Measurements from ENCODE around the gene OSBPL1A.
"Not testable (repeated sequence)": the region's sequence is repeated elsewhere in the genome, so short reads cannot be mapped to it uniquely, and the experiment has no call there.

Gene OSBPL1A

GRCh38 chr18:24177499-24178133 is 220.0 kb downstream of the OSBPL1A start:
- Mint-ChIP-seq H3K36me3 (ENCODE audit: low read depth) (no peaks in the 10 kb centered on the region), H3K27ac (no peak overlapping the region), H3K4me3 (no peak overlapping the region), H3K4me1 (ENCODE audit: low read depth) (no peaks in the 10 kb centered on the region), H3K9me3 (no peaks in the 10 kb centered on the region), H3K27me3 (ENCODE audit: low read depth) (peaks cover 5% of the 10 kb centered on the region)
- no peak for DNase-seq (ENCODE audit: low spot score)

- DNase-seq (ENCODE audit: low spot score): peak; percentile 10
- no peak overlapping the region for H3K4me3 Mint-ChIP-seq
- no peaks in the 10 kb centered on the region for H3K4me1 Mint-ChIP-seq (ENCODE audit: low read depth)
- H3K27me3 Mint-ChIP-seq (ENCODE audit: low read depth): peaks cover 5% of the 10 kb centered on the region
- H3K9me3 Mint-ChIP-seq: no peaks in the 10 kb centered on the region
- H3K36me3 Mint-ChIP-seq (ENCODE audit: low read depth): no peaks in the 10 kb centered on the region
- H3K27ac Mint-ChIP-seq: no peak overlapping the region
Measured at GRCh38 chr18:24176727-24177416, 220.8 kb downstream of the OSBPL1A start.

GRCh38 chr18:24173997-24174396 is 223.6 kb downstream of the OSBPL1A start:
- Mint-ChIP-seq H3K4me1 (ENCODE audit: low read depth) (no peaks in the 10 kb centered on the region), H3K27me3 (ENCODE audit: low read depth) (peaks cover 10% of the 10 kb centered on the region), H3K27ac (no peak overlapping the region), H3K36me3 (ENCODE audit: low read depth) (no peaks in the 10 kb centered on the region), H3K9me3 (no peaks in the 10 kb centered on the region), H3K4me3 (no peak overlapping the region)
- peak; percentile 11 for DNase-seq (ENCODE audit: low spot score)

GRCh38 chr18:24170360-24170759 is 227.3 kb downstream of the OSBPL1A start:
- no peak for DNase-seq (ENCODE audit: low spot score)
- Mint-ChIP-seq H3K4me3 (no peak overlapping the region), H3K9me3 (no peaks in the 10 kb centered on the region), H3K4me1 (ENCODE audit: low read depth) (no peaks in the 10 kb centered on the region), H3K27me3 (ENCODE audit: low read depth) (peaks cover 7% of the 10 kb centered on the region), H3K36me3 (ENCODE audit: low read depth) (no peaks in the 10 kb centered on the region), H3K27ac (no peak overlapping the region)

- Mint-ChIP-seq H3K27ac (no peak overlapping the region), H3K4me3 (no peak overlapping the region), H3K4me1 (ENCODE audit: low read depth) (no peaks in the 10 kb centered on the region), H3K27me3 (ENCODE audit: low read depth) (peaks cover 7% of the 10 kb centered on the region), H3K9me3 (no peaks in the 10 kb centered on the region), H3K36me3 (ENCODE audit: low read depth) (no peaks in the 10 kb centered on the region)
- no peak for DNase-seq (ENCODE audit: low spot score)
Measured at GRCh38 chr18:24168496-24168895, 229.1 kb downstream of the OSBPL1A start.

GRCh38 chr18:24161304-24161703 is 236.3 kb downstream of the OSBPL1A start:
- no peak overlapping the region for H3K27ac Mint-ChIP-seq
- no peak for DNase-seq (ENCODE audit: low spot score)
- H3K9me3 Mint-ChIP-seq: no peaks in the 10 kb centered on the region
- no peaks in the 10 kb centered on the region for H3K36me3 Mint-ChIP-seq (ENCODE audit: low read depth)
- no peaks in the 10 kb centered on the region for H3K27me3 Mint-ChIP-seq (ENCODE audit: low read depth)
- H3K4me1 Mint-ChIP-seq (ENCODE audit: low read depth): peaks cover 2% of the 10 kb centered on the region
- no peak overlapping the region for H3K4me3 Mint-ChIP-seq

- H3K27me3 Mint-ChIP-seq (ENCODE audit: low read depth): no peaks in the 10 kb centered on the region
- DNase-seq (ENCODE audit: low spot score): no peak
- no peaks in the 10 kb centered on the region for H3K36me3 Mint-ChIP-seq (ENCODE audit: low read depth)
- H3K27ac Mint-ChIP-seq: no peak overlapping the region
- no peak overlapping the region for H3K4me3 Mint-ChIP-seq
- H3K4me1 Mint-ChIP-seq (ENCODE audit: low read depth): peaks cover 2% of the 10 kb centered on the region
- no peaks in the 10 kb centered on the region for H3K9me3 Mint-ChIP-seq
Measured at GRCh38 chr18:24160086-24160485, 237.5 kb downstream of the OSBPL1A start.

- Mint-ChIP-seq H3K4me3 (no peak overlapping the region), H3K27me3 (ENCODE audit: low read depth) (no peaks in the 10 kb centered on the region), H3K9me3 (no peaks in the 10 kb centered on the region), H3K36me3 (ENCODE audit: low read depth) (no peaks in the 10 kb centered on the region), H3K4me1 (ENCODE audit: low read depth) (peaks cover 2% of the 10 kb centered on the region), H3K27ac (no peak overlapping the region)
- no peak for DNase-seq (ENCODE audit: low spot score)
Measured at GRCh38 chr18:24157855-24158254, 239.8 kb downstream of the OSBPL1A start.

- no peaks in the 10 kb centered on the region for H3K36me3 Mint-ChIP-seq (ENCODE audit: low read depth)
- DNase-seq (ENCODE audit: low spot score): no peak
- no peak overlapping the region for H3K4me3 Mint-ChIP-seq
- H3K27me3 Mint-ChIP-seq (ENCODE audit: low read depth): no peaks in the 10 kb centered on the region
- no peak overlapping the region for H3K27ac Mint-ChIP-seq
- H3K9me3 Mint-ChIP-seq: no peaks in the 10 kb centered on the region
- no peaks in the 10 kb centered on the region for H3K4me1 Mint-ChIP-seq (ENCODE audit: low read depth)
Measured at GRCh38 chr18:24153397-24153796, 244.2 kb downstream of the OSBPL1A start.

- not testable (repeated sequence) for DNase-seq (ENCODE audit: low spot score); H3K9me3 Mint-ChIP-seq; H3K27ac Mint-ChIP-seq; H3K36me3 Mint-ChIP-seq (ENCODE audit: low read depth); H3K4me3 Mint-ChIP-seq; H3K4me1 Mint-ChIP-seq (ENCODE audit: low read depth)
- H3K27me3 Mint-ChIP-seq (ENCODE audit: low read depth): peaks cover 21% of the 10 kb centered on the region
Measured at GRCh38 chr18:24149591-24149990, 248.0 kb downstream of the OSBPL1A start.

- peaks cover 16% of the 10 kb centered on the region for H3K4me1 Mint-ChIP-seq (ENCODE audit: low read depth)
- no peak overlapping the region for H3K27ac Mint-ChIP-seq
- no peak for DNase-seq (ENCODE audit: low spot score)
- no peaks in the 10 kb centered on the region for H3K36me3 Mint-ChIP-seq (ENCODE audit: low read depth)
- H3K27me3 Mint-ChIP-seq (ENCODE audit: low read depth): peaks cover 54% of the 10 kb centered on the region
- no peak overlapping the region for H3K4me3 Mint-ChIP-seq
- H3K9me3 Mint-ChIP-seq: no peaks in the 10 kb centered on the region
Measured at GRCh38 chr18:24142376-24142775, 255.2 kb downstream of the OSBPL1A start.

GRCh38 chr18:24140697-24141096 is 256.9 kb downstream of the OSBPL1A start:
- Mint-ChIP-seq H3K36me3 (ENCODE audit: low read depth) (peaks cover 10% of the 10 kb centered on the region), H3K27me3 (ENCODE audit: low read depth) (peaks cover 49% of the 10 kb centered on the region), H3K4me1 (ENCODE audit: low read depth) (peaks cover 26% of the 10 kb centered on the region), H3K4me3 (no peak overlapping the region), H3K9me3 (no peaks in the 10 kb centered on the region), H3K27ac (no peak overlapping the region)
- no peak for DNase-seq (ENCODE audit: low spot score)

GRCh38 chr18:24138789-24139616 is 258.6 kb downstream of the OSBPL1A start, which contains the start of gene CABYR:
TSS of gene CABYR (plus strand) at chr18:24139062. CDS start at chr18:24143115, 4,053 bp downstream.
- no peak within 1 kb of the TSS for H3K27ac Mint-ChIP-seq
- peak within 1 kb of the TSS; percentile 84 for H3K4me3 Mint-ChIP-seq

GRCh38 chr18:24138409-24138788 is 259.2 kb downstream of the OSBPL1A start:
- peaks cover 33% of the 10 kb centered on the region for H3K27me3 Mint-ChIP-seq (ENCODE audit: low read depth)
- no peak overlapping the region for H3K27ac Mint-ChIP-seq
- peak overlapping the region; percentile 84 for H3K4me3 Mint-ChIP-seq
- H3K4me1 Mint-ChIP-seq (ENCODE audit: low read depth): peaks cover 26% of the 10 kb centered on the region
- no peaks in the 10 kb centered on the region for H3K9me3 Mint-ChIP-seq
- H3K36me3 Mint-ChIP-seq (ENCODE audit: low read depth): peaks cover 23% of the 10 kb centered on the region
- no peak for DNase-seq (ENCODE audit: low spot score)

More at GRCh38 chr18:24138789-24139616, 258.6 kb downstream of the OSBPL1A start, which contains the start of gene CABYR:
- no peaks in the 10 kb centered on the region for H3K9me3 Mint-ChIP-seq
- H3K27me3 Mint-ChIP-seq (ENCODE audit: low read depth): peaks cover 34% of the 10 kb centered on the region
- peaks cover 18% of the 10 kb centered on the region for H3K36me3 Mint-ChIP-seq (ENCODE audit: low read depth)
- peak; percentile 58 for DNase-seq (ENCODE audit: low spot score)
- H3K4me1 Mint-ChIP-seq (ENCODE audit: low read depth): peaks cover 26% of the 10 kb centered on the region
